CD4-positive, alpha-beta T cell treated with Interleukin-12 subunit alpha and Interleukin-12 subunit beta, for 1 hour (primary cell): ENCODE results near the gene SIX3.
A peak's percentile ranks its signal among the peaks of the same experiment; 100 is the strongest.

ENCODE experiments used
- DNase-seq: peaks from one replicate; pipeline ENCODE4 v3.0.0-alpha.2; 2020

The SIX3 gene

DNA sequence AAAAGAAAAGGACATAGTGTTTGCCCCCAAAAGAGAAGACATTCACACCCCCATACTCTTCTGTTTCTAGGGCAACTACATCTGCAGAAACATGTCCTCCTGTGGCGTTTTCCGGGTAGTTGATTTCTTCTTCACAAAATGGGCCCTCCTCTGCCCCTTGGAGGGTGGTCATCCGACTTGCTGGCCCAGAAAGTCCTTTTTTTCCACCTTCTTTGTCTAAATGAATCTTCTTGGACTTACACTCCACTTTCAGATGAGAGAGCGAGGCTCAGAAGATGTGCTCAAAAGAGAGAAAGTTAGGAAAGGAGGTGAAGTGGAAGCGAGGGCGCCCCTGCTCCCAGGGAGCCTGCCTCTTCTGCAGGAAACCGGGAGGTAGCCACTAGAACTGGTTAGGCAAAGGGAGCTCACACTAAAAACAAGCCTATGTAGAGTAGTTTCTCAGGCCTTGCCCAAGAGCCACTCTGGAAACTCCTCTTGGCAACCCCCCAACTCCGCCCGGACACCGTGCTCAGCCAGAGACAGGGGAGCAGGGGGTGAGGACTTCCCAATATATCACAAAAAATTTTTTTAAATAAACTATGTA, 10.2 kb upstream of the SIX3 start:
- DNase-seq, result no peak

DNA sequence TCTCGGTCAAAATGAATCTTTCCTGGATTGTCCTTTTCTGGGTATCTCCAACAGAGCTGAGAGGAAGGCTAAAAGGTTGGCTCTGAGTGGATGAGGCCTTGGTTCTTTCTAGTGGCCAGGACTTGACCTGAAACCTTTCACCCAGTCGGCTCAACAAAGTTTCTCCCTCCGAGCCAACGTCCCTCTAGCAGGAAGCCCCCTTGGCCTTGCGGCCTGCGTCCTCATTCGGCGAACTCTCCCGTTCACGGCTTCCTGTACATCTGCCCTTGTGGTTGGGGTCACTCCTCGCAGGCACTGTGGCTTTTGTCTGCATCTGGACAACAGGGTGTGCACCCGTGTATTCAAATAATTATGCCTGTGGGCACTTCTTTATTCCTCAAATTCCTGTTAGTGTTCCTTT, 9.4 kb upstream of the SIX3 start:
- DNase-seq, result no peak

DNA sequence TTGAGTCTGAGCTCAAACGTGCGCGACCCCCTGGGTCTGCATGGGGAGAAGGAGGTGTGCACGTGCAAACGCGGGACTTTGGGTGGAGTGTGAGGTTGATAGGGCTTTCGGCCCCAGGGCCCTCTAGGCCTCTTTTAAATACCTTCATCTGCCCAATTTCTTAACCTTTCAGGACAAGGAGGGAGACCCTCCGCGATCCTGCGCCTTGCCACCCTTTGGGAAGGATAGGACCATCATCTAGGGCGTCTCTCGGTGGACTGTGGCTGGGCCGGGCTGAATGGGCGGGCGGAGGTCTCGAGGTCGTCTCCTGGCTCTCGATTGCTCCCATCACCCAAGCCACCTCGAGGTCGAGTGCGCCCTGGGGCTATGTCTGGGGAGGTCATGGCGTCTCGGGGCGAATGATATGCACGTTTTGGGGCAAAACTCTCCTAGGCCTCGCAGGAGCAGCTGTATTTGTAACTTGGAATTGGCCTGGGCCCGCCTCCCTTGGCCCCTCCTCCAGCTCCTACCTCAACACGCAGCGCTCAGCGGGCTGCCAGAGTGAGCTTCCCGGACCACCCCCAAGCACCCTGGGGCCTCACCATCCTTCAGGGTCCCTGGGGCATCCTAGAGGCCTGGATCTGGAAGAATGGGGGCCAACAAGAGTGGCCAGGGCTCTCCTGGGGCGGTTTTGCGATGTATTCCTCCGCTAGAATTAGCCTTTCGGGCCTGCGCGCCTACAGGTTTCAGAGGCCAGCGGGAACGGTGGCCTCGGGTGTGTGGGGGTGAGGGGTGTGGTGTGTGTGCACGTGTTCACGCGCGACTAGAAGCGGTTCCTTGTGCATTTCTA, 8.7 kb upstream of the SIX3 start:
- DNase-seq, result no peak

DNA sequence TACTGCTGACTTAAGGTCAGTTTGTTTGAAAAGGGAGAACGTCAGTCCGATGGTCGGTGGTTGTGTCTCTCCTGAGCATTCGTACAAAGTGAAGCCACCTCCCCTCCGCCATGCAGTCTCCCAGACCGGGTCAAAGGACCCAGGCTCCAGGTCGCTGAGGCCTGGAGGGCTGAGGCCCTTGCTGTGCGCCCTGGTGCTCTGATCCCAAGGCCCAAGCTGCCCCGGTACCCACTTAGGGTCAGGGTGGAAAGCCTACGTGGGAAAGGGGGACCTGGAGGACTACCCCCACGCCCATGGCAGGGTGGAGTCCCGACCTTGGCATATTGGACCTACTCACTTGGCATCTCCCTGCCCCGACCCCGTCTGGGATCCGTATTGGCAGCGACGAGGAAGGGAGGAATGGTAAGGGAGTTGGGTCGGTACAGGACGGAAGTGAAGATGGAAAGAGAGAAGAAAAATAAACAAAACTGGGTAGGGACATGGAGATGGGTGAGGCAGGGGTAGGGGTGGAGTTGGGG, 8.0 kb upstream of the SIX3 start:
- no peak for DNase-seq

DNA sequence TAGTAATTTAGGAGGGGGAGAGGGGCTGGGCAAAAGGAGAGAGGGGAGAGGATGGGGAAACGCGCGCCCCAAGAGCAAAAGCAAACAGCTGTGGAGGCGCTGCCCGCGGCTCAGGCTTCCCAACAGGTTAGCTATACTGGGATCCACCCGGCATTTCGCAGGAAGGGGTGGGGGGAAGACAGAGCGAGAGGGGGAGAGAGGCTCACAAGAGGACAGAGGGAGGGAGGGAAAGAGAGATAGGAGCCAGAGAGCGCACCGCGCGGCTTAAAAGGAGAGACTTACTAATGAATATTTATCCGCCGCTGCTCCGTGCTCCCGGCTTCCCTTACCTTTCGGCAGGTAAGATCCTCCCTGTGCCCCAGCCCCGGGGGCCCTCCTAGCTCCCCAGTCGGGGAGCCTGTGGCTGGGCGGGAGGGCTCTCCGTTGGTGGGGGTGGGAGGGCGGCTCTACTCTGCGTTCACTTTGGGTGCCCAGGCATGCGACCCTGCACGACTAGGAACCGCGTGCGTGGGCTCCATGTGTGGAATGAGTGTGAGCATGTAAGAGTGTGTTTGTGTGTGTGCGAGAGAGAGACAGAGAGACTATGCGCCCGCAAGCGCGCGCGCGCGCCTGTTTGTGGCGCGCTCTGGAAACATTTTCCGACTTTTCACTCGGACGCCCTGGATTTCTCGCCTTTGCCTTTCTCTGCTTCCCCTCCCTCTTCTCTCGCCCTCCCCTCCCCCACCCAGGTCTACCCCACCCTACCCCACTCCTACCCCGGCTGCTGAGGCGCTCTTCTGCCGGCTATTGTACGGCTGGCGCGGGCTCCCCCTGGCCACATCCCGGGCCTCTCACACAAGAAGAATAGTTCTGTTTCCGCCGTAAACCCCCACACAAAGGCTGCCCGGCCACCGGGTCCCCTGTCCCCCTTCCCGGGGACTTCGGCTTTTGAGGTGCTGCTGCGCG, 7.2 kb upstream of the SIX3 start:
- no peak for DNase-seq

DNA sequence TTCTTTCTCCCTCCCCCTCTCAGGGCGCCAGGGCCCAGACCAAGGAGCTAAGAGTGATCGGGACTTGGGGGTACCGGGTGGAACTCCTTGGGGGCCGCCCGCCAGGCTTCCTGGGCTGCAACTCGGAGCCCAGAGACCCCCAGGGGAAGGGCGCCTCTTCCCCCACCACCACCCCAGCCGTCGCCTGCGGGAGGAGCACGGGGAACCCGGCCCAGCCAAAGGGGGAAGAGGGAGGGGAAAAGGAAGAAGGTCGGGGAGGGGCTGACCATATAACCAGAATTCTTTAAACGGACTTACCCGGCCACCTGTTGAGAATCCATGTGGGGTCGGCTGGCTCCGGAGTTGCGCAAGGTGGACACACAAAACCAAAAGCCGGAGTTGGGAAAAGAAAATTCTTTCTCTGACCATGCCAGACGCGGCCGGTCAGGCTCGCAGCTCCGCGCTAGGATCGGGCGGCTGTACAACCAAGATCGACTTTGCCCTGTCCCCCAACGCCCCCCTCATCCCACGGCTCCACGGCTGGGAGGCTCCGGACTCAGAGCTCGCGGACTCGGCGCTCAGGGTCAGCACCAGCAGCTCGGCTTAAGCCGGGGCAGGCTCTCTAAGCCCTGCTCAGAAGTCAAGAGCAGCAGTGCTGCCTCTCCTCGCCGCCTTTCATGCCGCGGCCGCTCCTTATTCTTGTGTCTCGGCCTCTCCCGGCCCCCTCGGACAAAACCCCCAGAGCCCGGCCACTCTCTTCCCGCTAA, 6.3 kb upstream of the SIX3 start:
- DNase-seq, result no peak

DNA sequence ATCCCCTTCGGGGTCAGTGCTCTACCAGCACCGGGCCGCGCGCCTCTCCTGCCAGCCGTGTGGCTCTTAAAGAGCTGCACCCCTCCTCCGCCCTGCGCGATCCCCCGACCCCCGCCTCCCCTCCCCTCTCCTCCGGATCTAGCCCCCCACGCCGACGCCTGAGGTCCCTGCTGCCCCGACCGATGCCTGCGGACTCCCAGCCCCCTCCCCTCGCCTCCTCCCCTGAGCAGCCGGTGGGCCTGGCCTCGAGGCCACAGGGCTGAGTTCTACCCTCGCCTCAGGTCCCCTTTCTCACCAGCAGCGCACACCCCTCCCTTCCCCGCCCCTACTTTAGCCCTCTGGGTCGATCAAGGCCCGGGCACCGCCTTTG, 5.8 kb upstream of the SIX3 start:
- no peak for DNase-seq

DNA sequence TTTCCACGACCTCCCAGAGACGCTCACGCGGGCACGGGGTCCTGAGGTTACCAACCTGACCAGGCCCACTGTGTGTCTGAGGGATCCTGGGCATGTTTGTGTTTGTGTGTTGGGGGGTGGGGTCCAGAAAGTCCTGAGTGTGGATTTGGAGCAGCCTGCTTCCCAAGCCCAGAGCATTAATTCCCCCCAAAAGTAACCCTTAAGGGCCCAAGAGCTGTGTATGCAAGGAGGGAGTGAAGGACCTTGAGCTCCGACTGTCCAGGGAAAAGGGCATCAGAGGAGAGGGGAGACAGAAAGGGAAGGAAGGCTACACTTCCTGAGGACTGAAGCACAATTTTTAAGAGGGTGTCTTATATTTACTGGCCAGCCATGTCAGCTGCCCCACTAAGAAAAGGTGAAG, 5.2 kb upstream of the SIX3 start:
- no peak for DNase-seq

DNA sequence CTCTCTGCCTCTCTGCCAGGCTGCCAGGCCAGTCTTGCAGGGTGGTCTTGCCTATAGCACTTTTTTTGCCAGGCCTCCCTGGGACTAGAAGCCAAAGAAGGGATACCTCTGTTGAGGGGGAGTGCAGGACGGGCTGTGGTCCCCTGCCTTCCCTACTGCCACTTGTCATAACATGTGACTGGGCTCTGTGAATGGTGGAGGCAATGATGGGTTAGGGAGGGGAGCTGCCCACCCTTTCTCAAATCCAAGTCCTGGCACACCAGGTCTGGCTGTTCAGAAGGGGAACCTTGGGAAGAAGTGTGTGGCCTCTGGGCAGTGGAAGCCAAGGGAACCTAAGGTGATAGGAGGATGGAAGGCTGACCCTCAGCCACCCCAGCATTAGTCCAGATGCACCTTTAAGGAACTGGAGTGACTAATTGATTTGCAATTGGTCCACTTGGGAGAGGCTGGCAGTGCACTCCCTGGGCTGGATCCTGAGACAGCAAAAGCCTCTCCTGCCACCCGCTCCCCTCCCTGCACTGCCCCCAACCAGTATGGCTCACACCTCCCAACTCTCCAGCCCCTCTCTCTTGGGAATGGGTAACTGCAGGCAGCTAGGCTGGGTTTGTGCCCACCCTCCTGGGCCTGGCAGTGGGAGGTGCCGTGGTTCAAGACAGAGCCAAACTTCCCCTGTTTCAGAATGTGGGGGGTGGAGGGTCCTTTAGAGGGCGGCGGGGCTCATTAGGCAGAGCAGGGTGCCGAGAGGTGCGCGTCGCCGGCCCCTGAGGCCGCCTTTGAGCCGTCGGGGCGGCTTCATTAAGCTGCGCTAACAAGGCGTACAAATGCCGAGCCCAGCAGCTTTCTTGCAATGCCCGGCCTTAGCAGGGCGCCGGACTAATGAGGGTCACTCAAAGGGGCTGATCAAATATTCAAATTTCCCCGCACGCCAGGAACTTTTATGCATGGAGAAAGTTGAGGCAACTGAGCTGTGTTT, 4.5 kb upstream of the SIX3 start:
- DNase-seq, result no peak

DNA sequence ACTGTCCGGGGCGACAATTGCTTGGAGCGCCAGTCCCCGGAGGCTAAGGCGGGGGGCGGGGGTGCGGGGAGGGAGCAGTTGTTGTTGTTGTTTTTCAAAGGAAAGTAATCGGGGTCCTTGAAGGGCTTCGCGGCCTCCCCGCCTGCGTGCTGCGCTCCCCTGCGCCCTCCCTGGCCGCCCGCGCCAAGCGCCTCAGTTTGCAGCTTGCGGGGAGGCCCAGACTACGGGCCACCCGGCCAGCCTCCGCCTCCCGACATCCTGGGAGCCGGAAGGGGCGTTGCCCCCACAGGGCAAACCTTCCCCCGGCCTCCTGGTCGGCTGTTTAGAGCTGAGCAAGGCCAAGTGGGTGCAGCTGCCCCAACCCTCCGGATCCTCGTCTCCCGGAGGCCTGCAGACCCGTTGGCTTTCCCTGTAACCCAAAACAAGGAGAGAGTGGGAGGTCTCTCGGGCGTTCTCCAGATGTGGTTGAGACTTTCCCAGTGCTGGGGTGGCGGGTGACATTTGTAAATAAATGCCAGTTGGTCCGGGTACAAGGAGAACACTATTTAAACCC, 3.7 kb upstream of the SIX3 start:
- DNase-seq, result no peak

DNA sequence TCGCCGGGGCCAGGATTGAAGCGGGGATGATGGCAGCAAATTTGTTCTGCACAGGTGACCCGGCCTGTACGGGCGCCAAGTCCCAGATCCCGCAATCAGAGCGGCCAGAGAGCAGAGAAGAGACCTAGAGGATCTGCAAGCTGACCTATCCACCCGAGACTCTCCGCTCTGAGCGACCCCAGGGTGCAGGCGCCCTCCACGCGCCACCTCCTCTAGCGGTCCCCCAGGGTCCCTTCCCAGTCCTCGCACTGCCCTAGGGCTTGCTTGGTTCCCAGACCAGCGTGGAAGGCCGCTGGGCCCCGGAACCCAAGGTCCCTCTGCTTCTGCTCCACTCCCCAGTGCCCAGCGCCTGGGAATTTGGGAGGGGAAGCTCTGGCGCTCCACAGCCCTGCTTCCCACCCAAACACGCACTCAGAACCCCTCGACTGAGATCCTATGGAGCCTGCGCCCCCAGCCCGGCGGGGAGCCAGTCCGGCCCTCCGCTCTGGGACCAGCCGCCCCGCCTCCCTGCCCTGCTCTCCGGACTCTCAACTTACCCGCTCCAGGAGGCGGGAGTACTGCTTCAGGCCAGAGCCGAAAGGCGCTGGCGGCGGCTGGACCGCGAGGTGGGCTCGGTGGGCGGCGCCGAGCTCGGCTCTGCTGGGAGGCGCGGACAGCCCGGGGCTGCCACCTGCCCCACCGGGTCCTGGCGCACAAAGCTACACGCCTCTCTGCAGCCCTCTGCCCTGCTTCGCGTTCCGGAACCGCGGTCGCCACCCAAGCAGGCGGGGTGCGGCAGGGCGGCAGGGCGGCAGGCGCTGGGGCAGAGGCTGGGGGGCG, 3.0 kb upstream of the SIX3 start:
- no peak for DNase-seq

DNA sequence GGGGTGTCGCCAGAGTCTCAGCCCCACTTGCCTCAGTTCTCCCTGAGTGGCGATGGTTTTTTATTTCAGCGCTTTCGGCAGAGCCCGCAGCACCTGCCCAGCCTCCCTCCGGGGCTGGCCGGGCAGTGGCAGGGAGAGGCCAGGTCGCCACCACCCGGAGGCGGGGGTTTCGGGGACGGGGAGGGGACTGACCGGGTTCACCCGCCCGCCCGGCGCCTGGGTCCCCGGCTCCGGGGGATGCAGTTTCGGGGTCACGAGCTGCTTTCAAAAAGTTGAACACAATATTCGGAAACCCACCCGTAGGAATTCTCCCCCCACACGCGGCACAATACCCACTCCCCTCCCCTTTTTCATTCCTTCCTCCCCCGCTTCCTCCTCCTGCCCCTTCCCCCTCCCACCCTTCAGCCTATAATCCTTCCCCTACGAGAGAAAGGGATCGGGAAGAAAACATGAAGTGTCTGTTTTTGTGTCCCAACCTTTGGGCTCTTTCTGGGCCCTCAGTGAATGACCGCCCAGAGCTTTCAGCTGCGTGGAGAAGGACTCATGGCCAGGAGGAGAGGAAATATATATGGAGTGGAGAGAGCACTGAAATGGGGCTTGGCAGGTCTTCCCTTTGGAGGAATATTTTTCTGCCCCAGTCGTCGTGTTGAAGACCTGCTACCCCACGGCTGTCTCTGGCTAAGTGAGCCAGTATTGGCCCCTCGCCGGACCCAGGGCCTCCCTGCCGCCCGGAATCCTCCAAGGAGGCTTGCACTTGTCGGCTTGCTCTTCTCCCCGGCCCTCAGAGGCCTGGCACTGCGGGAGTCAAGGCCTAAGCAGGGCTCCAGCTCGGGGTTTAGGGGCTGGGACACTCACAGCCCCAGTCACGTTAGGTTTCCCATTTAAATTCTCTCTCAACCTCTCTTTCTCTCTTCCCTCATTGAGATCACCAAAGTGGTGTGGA, 2.1 kb upstream of the SIX3 start:
- no peak for DNase-seq

DNA sequence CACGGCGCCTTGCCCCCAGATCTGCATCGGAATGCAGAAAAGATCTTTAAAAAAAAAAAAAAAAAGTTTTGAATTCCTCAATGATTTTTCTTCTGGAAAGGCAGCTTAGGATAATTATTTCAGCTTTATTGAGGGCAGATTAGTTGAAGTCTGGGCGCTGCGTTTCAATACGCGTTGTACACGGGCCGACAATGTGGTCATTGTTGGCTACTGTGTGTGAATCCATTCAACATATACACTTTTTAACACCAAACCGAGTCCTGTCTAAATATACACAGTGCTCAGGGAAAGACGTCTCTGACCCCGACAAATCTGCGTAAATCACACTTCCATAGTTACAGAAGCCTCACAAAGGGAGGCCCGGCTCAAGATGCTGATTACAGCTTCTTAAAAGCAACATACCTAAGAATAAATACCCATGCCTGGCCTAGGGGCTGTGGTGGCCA, 1.4 kb upstream of the SIX3 start:
- DNase-seq, result no peak

DNA sequence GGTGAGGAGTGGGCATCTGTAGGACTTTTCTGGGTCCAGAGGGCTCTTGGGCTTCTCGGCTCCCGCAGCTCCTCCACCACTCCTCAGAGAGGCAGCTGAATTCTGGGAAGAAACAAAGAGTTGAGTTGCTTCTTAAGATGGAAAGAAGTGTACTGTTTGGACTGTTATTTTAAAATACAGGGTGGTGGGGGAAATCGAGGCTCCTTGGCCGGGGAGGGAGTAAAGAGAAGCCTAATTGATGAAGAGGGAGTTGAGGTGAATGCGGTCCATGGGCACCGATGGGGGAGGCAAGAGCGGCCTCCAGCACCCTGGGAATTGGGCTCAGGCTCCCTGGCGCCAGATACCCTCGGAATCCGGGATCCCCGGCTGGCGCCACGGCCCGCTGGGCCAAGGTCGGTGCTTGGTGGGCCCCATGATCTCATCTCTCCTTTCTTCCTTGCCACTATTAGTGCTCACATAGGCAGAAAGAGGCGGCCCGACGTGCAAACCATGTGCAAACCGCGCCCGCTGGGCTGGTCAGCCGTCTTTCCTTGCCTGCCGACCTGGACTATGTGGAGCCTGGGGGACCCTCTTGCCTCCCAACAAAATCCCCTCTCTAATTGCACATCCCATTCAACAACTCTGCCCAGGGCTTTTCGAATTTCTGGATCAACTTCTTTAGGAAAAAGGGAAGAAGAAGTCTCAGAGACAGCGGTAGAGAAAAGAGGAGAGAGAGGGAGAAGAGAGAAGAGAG, 604 bp upstream of the SIX3 start:
- DNase-seq, result no peak

DNA sequence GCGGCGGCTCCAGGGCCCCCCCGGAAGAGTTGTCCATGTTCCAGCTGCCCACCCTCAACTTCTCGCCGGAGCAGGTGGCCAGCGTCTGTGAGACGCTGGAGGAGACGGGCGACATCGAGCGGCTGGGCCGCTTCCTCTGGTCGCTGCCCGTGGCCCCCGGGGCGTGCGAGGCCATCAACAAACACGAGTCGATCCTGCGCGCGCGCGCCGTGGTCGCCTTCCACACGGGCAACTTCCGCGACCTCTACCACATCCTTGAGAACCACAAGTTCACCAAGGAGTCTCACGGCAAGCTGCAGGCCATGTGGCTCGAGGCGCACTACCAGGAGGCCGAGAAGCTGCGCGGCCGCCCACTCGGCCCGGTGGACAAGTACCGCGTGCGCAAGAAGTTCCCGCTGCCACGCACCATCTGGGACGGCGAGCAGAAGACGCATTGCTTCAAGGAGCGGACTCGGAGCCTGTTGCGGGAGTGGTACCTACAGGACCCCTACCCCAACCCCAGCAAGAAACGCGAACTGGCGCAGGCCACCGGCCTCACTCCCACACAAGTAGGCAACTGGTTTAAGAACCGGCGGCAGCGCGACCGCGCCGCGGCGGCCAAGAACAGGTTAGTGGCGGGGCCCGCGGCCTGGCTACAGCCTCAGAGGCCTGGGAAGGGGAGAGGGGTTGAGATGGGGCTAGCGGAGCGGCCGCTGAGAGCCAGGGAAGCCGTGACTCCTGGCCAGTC, 965 bp downstream of the SIX3 start:
- peak; percentile 5 for DNase-seq

DNA sequence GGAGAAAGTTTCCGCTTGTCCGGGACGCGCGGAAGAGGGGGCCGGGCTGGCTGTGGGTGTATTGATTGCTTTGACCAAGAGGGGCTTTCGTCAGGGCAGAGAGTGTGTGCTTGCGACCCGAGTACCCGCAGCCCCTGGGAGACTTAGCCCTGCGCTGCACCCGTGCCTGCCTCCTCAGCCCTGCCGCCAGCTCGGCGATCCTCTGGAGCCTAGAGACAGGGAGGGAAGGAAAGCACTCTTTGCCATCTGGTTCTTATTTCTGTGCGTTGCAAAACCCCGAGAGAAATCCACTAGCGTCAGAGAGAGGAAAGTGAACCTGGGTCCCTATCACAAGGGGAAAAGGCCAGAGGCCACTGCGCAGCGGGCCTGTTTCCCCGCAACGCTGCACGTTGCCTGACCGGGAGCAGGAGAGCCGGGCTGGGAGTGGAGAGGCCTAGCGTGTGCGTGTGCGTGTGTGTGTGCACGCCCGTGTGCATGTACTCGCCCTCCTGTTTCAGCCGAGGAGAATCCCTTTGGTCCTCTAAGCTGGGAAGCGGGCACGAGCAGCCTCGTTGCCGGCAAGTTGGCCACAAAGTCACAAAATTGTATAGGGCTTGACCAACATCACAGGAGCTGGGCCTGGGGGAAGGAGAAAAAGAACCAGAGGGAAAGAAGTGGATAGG, 1.7 kb downstream of the SIX3 start:
- DNase-seq, result no peak

DNA sequence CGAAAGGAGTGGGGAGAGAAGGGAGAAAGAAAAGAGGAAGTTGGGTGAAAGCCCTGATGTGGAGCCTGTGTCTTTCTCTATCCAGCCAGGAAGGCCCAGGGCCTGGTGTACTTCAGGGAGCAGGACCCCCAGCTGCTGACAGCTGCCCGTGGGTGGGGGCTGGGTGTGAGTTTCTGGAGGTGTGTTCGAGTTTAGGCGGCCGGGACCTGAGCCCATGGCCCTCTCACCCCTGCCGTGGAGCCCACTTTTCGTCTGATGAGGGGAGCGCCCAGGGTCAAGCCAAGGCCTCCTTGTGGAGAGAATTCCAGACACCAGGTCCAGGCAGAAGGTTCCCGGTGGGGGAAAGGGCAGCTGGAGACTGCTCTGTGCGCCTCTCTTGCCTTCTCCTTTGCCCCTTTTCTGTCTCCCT, 2.2 kb downstream of the SIX3 start:
- no peak for DNase-seq
